ENCODE data around the gene RGS4.

RGS4 gene

GRCh38 chr1:163069142-163069541 lies at the start of gene RGS4:
TSS of gene RGS4 (plus strand) at chr1:163069361. CDS start at chr1:163069485, 124 bp downstream.
- DNase-seq, result no peak

DNA sequence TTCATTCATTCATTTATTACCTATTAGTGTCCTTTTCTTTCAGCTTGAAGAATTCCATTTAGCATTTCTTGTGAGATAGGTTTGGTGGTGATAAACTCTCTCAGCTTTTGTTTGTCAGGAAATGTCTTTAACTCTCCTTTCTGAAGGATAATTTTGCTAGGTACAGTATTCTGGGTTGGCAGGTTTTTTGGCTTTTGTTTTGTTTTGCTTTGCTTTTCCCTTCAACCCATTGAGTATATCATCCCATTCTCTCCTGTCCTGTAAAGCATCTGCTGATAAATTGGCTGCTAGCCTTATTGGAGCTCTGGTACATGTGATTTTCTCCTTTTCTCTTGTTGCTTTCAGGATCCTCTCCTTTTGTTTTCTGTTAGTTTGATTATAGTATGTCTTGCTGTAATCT lies 47.0 kb upstream of the RGS4 start:
- DNase-seq, result no peak

DNA sequence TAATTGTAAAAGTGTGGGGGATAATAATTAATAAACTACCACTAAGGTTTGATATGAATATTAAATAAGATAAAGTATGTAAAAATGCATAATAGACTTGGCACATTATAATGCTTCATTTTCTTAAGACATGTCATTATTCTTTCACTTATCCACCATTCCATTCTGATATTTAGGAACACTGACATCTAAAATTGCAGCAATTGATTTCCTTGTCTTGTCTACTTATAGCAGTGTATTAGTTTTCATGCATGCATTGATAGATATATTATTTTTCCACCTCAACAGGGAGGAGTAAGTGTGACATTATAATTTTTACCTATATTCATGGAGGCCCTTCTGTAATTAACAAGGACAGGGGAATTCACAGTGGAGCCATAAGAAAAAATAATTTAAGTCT lies 41.6 kb upstream of the RGS4 start:
- DNase-seq, result no peak

DNA sequence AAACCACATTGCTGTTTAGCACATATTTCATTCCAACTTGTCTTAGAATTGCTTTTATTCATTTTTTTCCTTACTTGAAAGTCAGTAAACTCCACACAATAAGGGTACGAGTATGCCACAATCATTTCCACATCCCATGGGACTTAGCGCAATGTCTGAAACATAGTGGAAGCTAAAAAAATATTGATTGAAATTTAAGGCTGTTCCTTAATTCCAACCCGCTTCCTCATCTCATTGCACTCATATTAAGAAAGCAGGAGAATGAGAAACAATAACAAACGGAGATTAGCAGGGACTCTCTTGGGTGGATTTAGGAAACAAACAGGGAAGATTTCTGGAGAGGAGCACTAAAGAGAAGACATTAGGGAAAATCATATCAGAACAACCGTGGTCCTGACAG lies 39.3 kb upstream of the RGS4 start:
- no peak for DNase-seq

DNA sequence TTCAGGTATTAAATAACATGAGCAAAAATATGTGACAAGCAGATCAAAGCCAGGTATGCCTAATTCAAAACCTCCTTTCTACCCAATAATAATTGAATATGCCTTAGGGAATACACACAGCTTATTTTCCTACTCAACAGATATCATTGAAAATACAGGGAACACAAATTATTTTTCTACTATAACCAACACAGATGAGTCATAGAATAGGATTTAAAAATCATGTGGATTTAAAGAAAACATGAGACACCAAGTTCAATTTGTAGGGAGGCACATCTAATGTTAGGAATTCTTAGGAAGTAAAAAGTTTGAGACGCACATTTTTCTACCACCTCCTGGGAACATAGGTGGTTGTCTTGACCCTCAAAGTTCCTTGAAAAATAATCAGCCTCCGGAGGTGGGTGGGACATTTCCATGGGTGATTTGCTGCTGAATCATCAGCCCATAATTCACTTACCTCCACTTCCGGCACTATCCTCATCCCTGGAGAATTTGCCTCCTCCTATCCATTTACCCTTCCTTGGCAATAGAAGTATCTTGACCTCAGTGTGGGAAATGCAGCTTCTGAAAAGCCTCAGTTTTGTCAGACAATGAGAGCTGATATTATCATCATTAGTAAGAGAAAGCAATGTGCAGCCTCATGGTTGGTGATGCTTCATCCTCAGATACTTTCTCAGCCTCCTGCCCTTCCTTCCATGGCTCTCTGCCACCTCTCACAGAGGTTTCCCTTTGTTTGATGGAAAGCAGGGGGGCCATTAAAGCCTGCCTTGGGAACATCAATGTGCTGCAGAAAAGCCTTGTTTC lies 33.5 kb upstream of the RGS4 start:
- no peak for DNase-seq

DNA sequence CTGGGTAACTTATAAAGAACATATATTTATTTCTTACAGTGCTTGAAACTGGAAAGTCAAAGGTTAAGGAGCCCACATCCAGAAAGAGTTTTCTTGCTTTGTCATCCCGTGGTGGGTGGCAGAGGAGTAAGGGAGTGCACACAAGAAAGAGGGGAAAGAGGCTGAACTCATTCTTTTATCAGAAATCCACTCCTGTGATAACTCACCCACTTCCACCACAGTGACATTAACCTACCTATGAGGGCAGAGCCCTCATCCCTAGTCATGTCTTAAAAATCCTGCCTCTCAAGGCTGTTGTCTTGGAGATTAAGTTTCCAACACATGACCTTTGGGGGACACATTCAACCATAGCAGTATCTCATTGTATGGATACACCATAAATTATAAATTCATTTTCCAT lies 32.5 kb upstream of the RGS4 start:
- DNase-seq, result no peak

DNA sequence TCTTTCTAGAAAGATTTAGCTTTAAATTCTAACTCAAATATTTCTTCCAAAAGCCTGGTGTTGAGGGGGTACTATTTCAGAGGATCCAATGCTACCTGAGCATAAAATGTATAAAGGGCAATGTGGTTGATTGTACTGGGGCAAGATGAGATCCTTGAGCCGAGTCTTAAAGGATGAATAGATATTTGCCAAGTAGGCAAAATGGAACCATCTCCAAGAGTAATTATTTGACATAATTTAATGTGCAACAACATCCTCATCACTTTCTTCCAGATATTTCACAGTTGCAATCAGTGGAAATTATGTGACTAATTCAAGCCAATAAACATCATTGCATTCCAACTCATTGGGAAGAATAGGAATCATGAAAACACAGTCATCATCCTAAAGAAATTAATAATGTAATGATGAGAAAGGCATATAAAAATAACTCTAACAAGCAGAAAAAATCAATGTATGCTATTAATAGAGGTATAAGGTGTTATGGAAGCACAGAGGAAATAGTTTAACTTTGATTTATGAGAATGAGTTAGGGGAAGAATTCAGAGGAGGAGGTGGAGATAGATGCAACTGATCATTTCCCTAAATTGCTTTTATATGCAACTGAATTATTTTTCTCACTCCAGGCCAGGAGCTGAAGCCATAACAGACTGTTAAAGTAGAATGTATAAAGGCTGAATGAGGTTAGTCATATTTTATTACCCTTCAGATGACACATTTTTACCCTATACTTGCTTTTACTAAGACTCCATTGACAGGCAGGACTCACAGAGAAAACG lies 30.0 kb upstream of the RGS4 start:
- no peak for DNase-seq

DNA sequence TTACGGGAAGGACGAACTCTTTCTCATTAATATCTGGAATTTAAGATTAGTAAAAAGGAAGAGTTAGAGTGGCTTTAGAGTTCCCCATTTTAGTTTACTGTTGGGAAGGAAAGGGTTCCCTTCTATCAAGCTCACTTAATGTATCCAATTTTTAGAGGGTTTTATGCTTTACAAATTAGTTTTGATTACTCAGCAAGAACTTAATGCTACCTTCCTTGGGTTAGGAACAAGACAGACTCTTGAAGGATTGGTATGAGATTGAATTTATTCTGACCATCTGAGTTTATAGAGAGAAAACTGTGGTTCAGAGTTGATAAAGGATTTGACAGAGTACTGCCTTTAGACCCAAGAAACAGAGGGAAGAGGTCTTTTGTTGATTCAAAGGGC lies 29.5 kb upstream of the RGS4 start:
- DNase-seq, result no peak

GRCh38 chr1:163046071-163046470 lies 23.1 kb upstream of the RGS4 start:
- no peak for DNase-seq

DNA sequence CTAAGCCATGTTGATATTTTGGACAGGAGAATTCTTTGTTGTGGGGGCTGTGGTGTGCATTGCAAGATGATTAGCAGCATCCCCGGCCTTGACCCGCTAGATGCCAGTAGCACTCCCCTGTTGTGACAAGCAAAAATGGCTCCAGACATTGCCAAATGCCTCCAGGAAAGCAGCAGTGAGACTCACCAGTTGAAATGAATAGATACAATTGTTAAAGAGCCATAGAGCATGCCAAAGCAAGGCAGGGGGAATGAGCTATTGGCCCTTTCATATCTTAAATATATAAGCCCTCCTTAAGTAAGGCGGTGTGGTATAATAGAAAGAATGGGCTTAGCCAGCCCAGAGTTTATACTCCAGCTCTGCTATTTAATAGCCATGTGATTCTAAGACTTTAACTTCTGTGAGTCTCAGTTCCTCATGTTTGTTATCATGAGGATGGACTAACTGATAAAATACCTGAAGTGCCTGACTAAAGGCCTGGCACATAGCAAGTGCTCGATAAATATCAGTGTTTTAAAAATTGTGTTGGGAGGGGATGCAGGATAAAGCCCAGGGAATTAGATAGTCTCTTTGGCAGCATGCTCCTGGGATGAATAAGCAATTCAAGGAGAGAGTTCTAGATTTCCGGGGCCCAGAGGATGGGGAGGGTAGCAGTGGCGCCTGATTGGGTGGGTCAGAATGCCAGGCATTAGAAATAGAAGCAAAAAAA lies 21.1 kb upstream of the RGS4 start:
- no peak for DNase-seq

DNA sequence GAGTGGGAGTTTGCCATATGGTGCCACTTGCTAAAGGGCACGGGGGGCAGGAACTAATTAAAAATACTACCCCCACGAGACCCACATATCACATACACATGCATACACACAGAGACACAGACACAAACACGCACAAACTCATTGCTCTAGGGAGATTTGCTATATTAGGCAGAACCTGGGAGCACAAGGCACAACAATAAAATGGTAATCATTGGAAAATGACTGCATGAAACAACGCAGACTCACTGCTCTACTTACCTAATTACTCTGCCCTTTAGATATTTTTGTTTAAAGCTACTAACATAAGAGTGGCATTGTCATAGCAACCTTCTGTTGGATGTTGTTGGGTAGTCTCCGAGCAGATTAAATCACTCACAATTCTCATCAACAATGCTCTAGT lies 20.3 kb upstream of the RGS4 start:
- DNase-seq, result no peak

GRCh38 chr1:163049296-163049695 lies 19.9 kb upstream of the RGS4 start:
- DNase-seq, result no peak

- DNase-seq, result no peak
These were observed 18.7 kb upstream of the RGS4 start for GRCh38 chr1:163050496-163050895.

- no peak for DNase-seq
These were observed 15.0 kb upstream of the RGS4 start for GRCh38 chr1:163054181-163054591.

DNA sequence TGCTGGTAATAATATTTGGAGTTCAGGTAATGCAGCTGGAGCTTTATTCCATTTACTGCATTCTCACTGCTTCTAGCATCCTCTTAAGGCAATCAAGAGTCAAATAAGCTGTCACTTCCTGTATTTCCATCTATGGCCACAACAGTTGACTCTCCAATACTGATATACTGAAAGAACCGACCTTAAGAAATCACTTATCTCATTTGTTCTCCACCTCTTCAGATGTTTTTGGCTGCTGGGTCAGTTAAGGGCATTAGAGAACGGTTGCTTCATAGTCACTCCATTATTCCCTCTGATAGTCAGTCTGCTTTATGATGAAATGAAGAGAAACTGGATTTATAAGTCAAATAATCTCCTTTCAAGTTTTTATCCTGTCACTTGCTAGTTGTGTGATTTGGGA lies 14.2 kb upstream of the RGS4 start:
- DNase-seq, result no peak

DNA sequence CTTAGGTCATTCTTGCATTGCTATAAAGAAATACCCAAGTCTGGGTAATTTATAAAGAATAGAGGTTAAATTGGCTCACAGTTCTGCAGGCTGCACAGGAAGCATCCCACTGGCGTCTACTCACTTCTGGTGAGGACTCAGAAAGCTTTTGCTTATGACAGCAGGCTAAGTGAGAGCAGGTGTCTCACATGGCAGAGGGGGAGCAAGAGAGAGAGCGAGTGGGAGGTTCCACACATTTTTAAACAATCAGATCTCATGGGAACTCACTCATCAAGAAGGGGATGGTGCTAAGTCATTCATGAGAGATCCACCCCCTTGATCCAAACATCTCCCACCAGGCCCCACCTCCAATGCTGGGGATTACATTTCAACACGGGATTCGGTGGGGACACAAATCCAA lies 13.6 kb upstream of the RGS4 start:
- DNase-seq, result no peak

GRCh38 chr1:163056831-163057230 lies 12.3 kb upstream of the RGS4 start:
- DNase-seq, result no peak

- no peak for DNase-seq
These were observed 8.7 kb upstream of the RGS4 start for GRCh38 chr1:163060343-163061007.

DNA sequence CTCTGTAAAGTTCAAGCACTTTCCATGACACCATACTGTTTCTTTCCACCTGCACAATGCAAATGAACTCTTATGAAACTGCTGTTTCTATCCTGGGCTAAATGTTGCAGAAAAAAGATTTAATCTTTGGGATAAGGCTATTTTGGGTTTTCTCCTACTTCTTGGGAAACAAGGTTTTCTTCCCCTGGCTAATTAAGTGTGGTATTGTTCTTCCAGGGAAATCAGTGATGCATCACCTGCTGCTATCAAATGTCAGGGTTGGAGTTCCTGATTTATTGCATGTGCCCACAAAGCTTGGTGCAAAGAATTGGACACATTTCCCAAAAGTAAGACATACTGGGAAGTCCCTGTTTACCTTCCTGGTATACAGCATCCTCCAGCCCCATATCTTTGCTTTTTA lies 6.0 kb upstream of the RGS4 start:
- no peak for DNase-seq

DNA sequence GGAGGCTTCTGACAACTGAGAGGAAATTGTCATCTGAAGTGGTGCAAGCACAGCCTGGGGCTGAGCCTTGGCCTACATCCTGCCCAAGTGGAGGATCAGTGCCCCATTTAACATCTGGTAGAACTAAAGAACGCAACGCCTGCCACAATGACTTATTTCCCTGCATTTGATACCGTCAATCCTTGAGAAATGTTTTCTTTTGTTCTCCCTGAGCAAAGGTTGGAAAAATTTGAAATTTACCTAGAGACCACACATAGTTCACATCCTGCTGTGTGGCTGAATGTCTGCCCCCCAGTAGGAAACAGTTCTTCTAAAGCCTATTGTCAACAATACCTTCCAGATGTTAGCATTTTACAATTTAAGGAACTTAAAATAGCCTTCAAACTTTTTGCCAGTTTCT lies 5.6 kb upstream of the RGS4 start:
- no peak for DNase-seq

DNA sequence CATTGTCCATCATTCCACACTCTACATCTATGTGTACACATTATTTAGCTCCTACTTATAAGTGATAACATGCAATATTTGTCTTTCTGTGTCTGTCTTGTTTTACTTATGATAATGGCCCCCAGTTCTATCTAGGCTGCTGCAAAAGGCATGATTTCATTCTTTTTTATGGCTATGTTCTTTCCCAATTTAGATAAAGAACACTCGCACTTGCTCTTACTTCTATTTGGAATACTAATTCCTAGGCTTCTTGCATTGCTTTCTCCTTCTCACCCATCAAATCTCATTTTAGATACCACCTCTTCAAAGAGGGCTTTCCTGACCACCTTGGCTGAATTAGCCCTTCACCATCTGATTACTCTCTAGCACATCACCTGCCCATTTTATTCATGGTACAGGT lies 3.0 kb upstream of the RGS4 start:
- no peak for DNase-seq

DNA sequence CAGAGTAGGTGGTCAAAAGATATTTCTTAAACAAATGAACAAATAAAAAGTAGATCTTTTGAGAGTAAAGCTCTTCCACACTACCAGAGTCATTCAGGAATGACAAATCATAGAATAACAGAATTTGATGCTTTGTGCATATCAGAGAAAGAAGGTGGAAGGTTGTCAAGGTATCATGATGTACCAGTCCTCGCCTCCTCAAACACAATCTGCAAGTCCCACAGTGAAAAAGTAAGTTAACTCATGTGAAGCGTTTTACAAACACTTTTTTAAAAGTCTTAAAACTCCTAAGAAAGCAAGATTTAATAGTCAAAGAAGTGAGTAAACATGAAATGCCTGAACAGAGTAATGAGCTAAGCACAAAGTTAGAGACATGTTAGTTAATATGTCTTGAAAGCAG lies 2.5 kb upstream of the RGS4 start:
- no peak for DNase-seq

DNA sequence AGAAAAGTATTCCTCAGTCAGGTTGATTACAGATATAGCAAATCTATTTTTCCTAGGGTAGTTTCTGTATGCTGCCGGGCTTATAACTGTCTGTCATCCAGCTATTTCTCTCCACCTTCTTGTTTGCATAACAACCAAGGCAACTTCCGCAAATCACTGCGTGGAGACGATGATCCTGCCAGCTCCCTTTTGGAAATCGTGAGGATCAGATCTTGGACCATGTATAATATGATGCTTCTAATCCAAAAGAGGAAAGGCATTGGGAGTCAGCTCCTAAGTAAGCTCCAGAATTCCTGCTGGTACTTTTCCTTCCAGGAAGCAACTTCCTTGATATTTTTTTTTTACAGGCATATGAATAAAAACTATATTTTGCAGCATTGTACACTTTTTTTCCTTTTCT lies 445 bp upstream of the RGS4 start:
- DNase-seq, result no peak

Measured in stimulated activated CD4-positive, alpha-beta T cell treated with anti-CD3 and anti-CD28 coated beads, Interleukin-15, amount 100 ng/mL, for 24 hours (primary cell).